ENCODE results near the gene PPP1R13B.
"Not testable (repeated sequence)": the region's sequence is repeated elsewhere in the genome, so short reads cannot be mapped to it uniquely, and the experiment has no call there.

PPP1R13B gene

DNA sequence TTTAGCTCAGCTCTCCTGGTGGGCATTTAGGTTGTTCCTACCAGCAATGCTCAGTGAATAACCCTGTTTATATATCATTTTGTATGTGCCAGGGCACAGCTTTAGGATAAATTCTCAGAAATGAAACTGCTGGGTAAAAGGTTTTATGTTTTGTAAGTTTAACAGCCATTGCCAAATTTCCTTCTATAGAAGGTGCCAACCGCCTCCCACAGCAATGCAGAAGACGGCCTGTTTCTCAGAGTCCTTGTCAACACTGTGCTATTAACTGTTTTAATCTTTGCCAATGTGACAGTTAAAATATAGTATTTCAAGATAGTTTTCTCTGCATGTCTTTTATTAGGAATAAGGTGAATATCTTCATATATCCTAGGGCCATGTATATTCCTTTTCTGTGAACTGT, 65.0 kb downstream of the PPP1R13B start:
- Histone ChIP-seq H3K27me3 (ENCODE audit: control insufficient read depth, insufficient read depth, low read length) (no peaks in the 10 kb centered on the region), H3K4me3 (ENCODE audit: low read length) (no peak overlapping the region), H3K36me3 (ENCODE audit: control insufficient read depth, insufficient read depth, low read length) (no peaks in the 10 kb centered on the region), H3K9ac (ENCODE audit: low read length) (no peak overlapping the region), H3K9me3 (ENCODE audit: control insufficient read depth, low read length) (no peaks in the 10 kb centered on the region), H3K4me1 (ENCODE audit: control insufficient read depth, insufficient read depth, low read length) (no peaks in the 10 kb centered on the region)

DNA sequence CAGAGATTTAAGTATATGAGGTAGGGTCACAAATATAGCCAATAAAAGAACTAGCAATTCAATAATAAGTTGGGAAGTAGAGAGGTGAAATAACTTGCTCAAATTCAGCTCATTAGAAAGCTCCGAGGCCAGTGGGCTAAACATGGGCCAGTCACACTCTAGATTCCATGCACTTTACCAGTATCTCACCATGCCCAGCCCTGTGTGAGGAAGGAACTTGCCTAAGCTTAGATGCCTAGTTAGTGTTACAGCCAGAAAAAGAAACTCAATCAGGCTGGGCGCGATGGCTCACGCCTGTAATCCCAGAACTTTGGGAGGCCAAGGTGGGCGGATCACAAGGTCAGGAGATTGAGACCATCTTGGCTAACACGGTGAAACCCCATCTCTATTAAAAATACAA, 71.1 kb downstream of the PPP1R13B start:
- H3K27me3 ChIP-seq (ENCODE audit: control insufficient read depth, insufficient read depth, low read length); H3K4me1 ChIP-seq (ENCODE audit: control insufficient read depth, insufficient read depth, low read length); H3K36me3 ChIP-seq (ENCODE audit: control insufficient read depth, insufficient read depth, low read length); H3K4me3 ChIP-seq (ENCODE audit: low read length); H3K9me3 ChIP-seq (ENCODE audit: control insufficient read depth, low read length); H3K9ac ChIP-seq (ENCODE audit: low read length): not testable (repeated sequence)

DNA sequence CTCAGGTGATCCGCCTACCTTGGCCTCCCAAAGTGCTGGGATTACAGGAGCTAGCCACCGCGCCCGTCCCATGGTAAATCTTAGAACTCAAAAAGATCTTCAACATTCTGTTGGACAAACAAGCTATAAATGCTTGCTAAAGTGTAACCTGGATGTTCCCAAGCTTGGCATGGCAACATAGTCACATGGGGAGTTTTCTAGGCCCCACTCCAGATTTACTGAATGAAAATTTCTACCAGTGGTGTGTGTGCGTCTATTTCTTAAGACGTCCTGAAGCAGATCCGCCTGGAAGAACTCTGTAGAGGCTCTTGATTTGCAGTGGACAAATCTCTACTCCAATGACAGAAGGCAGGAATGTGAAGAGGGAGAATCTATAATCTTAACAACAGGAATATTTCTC, 71.9 kb downstream of the PPP1R13B start:
- no peaks in the 10 kb centered on the region for H3K36me3 ChIP-seq (ENCODE audit: control insufficient read depth, insufficient read depth, low read length)
- H3K9me3 ChIP-seq (ENCODE audit: control insufficient read depth, low read length): no peaks in the 10 kb centered on the region
- no peaks in the 10 kb centered on the region for H3K4me1 ChIP-seq (ENCODE audit: control insufficient read depth, insufficient read depth, low read length)
- H3K9ac ChIP-seq (ENCODE audit: low read length): no peak overlapping the region
- H3K27me3 ChIP-seq (ENCODE audit: control insufficient read depth, insufficient read depth, low read length): no peaks in the 10 kb centered on the region
- no peak overlapping the region for H3K4me3 ChIP-seq (ENCODE audit: low read length)

DNA sequence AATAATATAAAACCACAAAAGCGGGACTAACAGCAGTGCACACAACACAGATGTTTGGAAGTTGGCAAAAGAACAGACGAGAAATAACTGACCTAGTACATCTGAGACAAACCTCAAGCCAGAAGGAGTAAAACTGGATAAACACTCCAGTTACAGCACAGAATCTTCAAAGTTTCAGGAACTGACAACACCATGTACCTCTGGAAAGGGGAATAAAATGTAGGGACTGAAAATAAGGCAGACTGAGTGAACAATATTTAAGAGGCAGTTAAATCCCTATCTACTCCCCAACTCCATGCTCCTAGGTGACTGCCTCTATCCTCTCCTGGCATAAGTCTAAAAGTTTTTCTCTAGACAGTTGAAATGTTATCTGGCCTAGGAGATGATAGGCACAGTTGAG, 73.9 kb downstream of the PPP1R13B start:
- no peak overlapping the region for H3K9ac ChIP-seq (ENCODE audit: low read length)
- no peaks in the 10 kb centered on the region for H3K9me3 ChIP-seq (ENCODE audit: control insufficient read depth, low read length)
- no peaks in the 10 kb centered on the region for H3K36me3 ChIP-seq (ENCODE audit: control insufficient read depth, insufficient read depth, low read length)
- H3K4me3 ChIP-seq (ENCODE audit: low read length): no peak overlapping the region
- peaks cover 3% of the 10 kb centered on the region for H3K4me1 ChIP-seq (ENCODE audit: control insufficient read depth, insufficient read depth, low read length)
- H3K27me3 ChIP-seq (ENCODE audit: control insufficient read depth, insufficient read depth, low read length): no peaks in the 10 kb centered on the region

DNA sequence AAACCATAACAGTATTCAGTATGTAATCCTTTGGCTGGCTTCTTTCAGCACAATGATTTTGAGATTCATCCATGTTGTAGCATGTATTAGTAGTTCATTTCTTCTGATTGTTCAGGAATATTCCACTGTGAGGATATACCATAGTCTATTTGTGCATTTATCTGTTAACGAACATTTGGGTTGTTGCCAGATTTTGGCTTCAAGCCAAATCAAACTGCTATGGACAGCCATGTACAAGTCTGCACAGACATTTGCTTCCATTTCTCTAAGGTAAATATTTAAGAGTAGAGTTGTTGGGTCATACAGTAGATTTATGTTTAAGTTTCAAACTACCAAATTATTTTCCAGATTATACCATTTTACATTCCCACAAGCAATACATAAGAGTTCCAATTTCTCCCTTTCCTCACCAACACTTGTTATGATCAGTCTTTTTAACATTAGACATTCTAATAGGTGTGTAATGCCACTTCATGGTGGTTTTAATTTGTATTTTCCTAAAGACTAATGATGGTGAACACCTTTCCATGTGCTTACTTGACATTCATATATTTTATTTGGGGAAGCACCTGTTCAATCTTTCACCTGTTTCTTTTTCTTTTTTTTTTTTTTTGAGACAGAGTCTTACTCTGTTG, 75.2 kb downstream of the PPP1R13B start:
- no peaks in the 10 kb centered on the region for H3K27me3 ChIP-seq (ENCODE audit: control insufficient read depth, insufficient read depth, low read length)
- peaks cover 3% of the 10 kb centered on the region for H3K4me1 ChIP-seq (ENCODE audit: control insufficient read depth, insufficient read depth, low read length)
- H3K9me3 ChIP-seq (ENCODE audit: control insufficient read depth, low read length): no peaks in the 10 kb centered on the region
- H3K36me3 ChIP-seq (ENCODE audit: control insufficient read depth, insufficient read depth, low read length): no peaks in the 10 kb centered on the region
- no peak overlapping the region for H3K9ac ChIP-seq (ENCODE audit: low read length)
- H3K4me3 ChIP-seq (ENCODE audit: low read length): no peak overlapping the region

DNA sequence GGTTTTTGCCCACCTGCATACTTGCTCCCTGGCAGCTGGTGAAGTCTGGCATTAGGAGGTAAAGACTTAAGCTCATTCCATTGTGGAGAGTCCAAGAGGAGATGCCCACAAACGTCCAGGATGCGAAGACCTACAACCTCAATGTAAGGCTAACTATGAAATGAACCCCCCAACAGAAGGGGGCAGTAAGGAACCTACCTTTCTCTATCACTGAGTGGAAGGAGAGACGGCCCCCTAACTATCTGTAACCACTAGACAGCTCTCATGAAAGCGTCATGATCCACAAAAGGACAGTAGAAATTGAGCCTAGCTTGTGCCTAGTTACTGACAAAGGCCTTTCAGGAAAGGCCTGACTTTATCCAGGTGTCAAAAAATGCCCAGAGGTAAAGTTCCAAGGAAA, 76.5 kb downstream of the PPP1R13B start:
- H3K4me3 ChIP-seq (ENCODE audit: low read length): no peak overlapping the region
- no peaks in the 10 kb centered on the region for H3K27me3 ChIP-seq (ENCODE audit: control insufficient read depth, insufficient read depth, low read length)
- H3K9me3 ChIP-seq (ENCODE audit: control insufficient read depth, low read length): no peaks in the 10 kb centered on the region
- no peaks in the 10 kb centered on the region for H3K36me3 ChIP-seq (ENCODE audit: control insufficient read depth, insufficient read depth, low read length)
- H3K9ac ChIP-seq (ENCODE audit: low read length): no peak overlapping the region
- peaks cover 3% of the 10 kb centered on the region for H3K4me1 ChIP-seq (ENCODE audit: control insufficient read depth, insufficient read depth, low read length)

DNA sequence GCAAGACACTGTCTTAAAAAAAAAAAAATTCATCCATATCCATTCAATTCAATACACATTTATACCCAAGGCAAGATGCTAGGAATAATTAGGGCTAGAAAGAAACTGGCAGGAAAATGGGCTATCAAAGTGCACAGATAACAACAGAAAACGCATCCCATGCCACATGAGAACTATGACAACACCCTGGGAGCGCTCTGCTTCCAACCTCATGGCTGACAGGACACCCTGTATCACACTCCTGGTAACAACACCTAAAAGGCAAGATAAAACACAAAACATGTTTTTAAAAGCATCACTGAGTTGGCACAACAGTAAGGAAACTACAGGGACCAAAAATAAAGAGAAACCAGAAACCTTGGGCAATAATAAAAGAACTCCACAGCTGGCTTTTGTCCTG, 76.9 kb downstream of the PPP1R13B start:
- Histone ChIP-seq H3K9ac (ENCODE audit: low read length) (no peak overlapping the region), H3K27me3 (ENCODE audit: control insufficient read depth, insufficient read depth, low read length) (no peaks in the 10 kb centered on the region), H3K4me3 (ENCODE audit: low read length) (no peak overlapping the region), H3K9me3 (ENCODE audit: control insufficient read depth, low read length) (no peaks in the 10 kb centered on the region), H3K36me3 (ENCODE audit: control insufficient read depth, insufficient read depth, low read length) (no peaks in the 10 kb centered on the region), H3K4me1 (ENCODE audit: control insufficient read depth, insufficient read depth, low read length) (peaks cover 3% of the 10 kb centered on the region)

DNA sequence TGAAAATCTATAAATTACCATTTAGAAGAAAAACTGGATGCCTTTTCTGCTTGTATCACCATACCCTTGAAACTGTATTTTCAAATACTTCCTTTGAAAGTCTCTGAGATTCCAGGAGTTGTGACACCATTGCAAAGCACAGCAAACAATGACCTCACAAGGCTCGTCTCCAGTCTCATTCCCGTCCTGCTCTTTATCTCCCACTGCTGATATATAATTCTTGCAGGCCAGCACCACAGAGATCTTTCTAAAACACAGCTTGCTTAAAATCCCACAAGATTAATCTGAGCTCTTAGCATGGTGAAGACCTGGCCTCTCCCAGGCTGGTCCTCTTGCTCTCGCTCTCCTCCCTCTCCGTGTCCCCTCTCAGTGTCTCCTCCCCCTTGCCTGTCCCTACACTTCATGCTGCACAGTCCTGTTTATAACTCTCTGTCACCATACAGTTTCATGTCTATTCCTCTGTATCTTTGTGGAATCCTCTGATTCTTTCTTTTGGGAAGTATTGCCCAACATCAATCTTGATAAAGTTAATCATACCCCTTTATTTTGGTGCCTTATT, 80.0 kb downstream of the PPP1R13B start:
- H3K4me3 ChIP-seq (ENCODE audit: low read length): no peak overlapping the region
- H3K9ac ChIP-seq (ENCODE audit: low read length): no peak overlapping the region
- H3K27me3 ChIP-seq (ENCODE audit: control insufficient read depth, insufficient read depth, low read length): no peaks in the 10 kb centered on the region
- H3K4me1 ChIP-seq (ENCODE audit: control insufficient read depth, insufficient read depth, low read length): peaks cover 3% of the 10 kb centered on the region
- no peaks in the 10 kb centered on the region for H3K36me3 ChIP-seq (ENCODE audit: control insufficient read depth, insufficient read depth, low read length)
- no peaks in the 10 kb centered on the region for H3K9me3 ChIP-seq (ENCODE audit: control insufficient read depth, low read length)

DNA sequence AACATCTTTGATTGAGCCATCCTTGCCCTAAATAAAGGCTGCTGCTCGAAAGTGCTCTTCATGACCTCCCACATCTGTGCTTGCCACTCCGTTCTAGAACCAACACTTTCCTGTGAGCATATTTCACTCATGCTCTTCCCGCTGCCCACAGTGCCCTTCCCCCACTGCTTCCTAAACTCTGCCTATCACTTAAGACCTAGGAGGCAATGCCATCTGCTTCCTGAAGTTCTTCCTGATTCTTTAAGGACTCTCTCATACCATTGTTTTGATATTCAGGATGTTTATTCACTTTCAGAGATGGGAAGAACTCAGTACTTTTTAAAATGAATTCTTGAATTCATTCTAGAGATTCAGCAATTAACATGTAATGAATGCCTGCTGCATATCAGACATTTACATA, 81.8 kb downstream of the PPP1R13B start:
- peaks cover 3% of the 10 kb centered on the region for H3K4me1 ChIP-seq (ENCODE audit: control insufficient read depth, insufficient read depth, low read length)
- no peaks in the 10 kb centered on the region for H3K36me3 ChIP-seq (ENCODE audit: control insufficient read depth, insufficient read depth, low read length)
- no peak overlapping the region for H3K4me3 ChIP-seq (ENCODE audit: low read length)
- no peaks in the 10 kb centered on the region for H3K27me3 ChIP-seq (ENCODE audit: control insufficient read depth, insufficient read depth, low read length)
- no peaks in the 10 kb centered on the region for H3K9me3 ChIP-seq (ENCODE audit: control insufficient read depth, low read length)
- no peak overlapping the region for H3K9ac ChIP-seq (ENCODE audit: low read length)

DNA sequence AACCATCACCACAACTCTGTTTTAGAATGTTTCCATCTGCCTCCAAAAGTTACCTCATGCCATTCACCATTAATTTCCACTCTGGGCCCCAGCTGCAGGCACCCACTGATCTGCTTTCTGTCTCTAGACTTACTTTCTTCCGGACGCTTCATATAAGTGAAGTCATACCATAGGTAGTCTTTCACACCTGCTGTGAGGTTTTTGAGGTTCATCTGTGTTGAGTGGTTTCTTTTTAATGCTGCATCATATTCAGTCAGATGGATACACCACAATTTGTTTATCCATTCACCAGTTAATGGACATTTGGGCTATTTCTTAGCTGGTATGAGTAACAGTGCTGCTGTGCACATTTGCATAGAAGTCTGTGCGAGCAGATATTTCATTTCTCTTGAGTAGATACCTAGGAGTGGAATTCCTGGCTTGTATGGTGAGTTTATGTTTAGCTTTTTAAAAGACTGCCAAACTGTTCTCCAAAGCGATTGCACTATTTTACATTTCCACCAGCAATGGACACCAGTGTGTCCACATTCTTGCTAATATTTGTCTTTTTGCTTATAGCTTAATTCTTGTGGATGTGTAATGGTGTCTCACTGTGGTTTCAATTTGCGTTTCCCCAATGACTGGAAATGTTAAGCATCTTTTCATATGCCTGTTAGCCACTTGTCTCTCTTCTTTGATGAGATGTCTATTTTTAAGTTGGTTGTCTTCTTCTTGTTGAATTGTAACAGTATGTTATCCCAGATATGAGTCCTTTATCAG, 83.5 kb downstream of the PPP1R13B start:
- H3K4me1 ChIP-seq (ENCODE audit: control insufficient read depth, insufficient read depth, low read length): no peaks in the 10 kb centered on the region
- no peak overlapping the region for H3K4me3 ChIP-seq (ENCODE audit: low read length)
- no peaks in the 10 kb centered on the region for H3K27me3 ChIP-seq (ENCODE audit: control insufficient read depth, insufficient read depth, low read length)
- H3K36me3 ChIP-seq (ENCODE audit: control insufficient read depth, insufficient read depth, low read length): no peaks in the 10 kb centered on the region
- H3K9me3 ChIP-seq (ENCODE audit: control insufficient read depth, low read length): no peaks in the 10 kb centered on the region
- no peak overlapping the region for H3K9ac ChIP-seq (ENCODE audit: low read length)

DNA sequence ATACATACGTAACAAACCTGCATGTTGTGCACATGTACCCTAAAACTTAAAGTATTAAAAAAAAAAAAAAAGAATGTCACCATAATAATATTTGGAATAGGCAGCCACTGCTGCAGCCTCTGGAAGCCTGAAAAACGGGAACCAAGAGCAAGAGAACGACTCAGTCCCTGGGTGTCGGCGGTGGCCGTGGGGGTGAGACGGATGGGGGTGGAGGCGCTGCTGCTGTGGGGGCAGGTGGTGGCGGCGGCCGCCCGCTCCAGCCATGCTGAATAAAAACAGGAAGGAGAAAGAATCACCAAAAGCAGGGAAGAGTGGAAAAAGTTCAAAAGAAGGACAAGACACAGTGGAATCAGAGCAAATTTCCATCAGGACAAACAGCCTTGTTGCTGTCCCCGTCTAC, 84.8 kb downstream of the PPP1R13B start:
- Histone ChIP-seq H3K27me3 (ENCODE audit: control insufficient read depth, insufficient read depth, low read length) (no peaks in the 10 kb centered on the region), H3K9ac (ENCODE audit: low read length) (no peak overlapping the region), H3K4me1 (ENCODE audit: control insufficient read depth, insufficient read depth, low read length) (no peaks in the 10 kb centered on the region), H3K36me3 (ENCODE audit: control insufficient read depth, insufficient read depth, low read length) (no peaks in the 10 kb centered on the region), H3K9me3 (ENCODE audit: control insufficient read depth, low read length) (no peaks in the 10 kb centered on the region), H3K4me3 (ENCODE audit: low read length) (no peak overlapping the region)

DNA sequence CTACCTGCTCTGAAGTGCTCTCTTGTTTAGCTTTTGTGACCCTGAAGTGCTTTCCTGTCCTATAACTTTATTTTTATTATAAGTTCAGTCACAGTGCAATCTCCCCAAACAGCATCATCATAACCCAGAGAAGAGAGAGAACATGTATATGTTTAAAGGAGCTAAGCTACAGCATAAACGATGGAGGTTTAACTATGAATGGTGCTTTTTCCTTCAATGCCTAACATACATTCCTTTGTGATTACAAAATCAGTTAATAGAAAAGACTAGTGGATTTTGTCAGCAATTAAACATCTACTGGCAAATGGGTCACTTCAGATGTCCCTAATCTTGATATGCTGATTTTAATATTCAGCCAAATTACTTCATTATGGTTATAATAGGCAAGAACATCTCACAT, 85.3 kb downstream of the PPP1R13B start:
- Histone ChIP-seq H3K4me3 (ENCODE audit: low read length) (no peak overlapping the region), H3K9ac (ENCODE audit: low read length) (no peak overlapping the region), H3K9me3 (ENCODE audit: control insufficient read depth, low read length) (no peaks in the 10 kb centered on the region), H3K4me1 (ENCODE audit: control insufficient read depth, insufficient read depth, low read length) (no peaks in the 10 kb centered on the region), H3K36me3 (ENCODE audit: control insufficient read depth, insufficient read depth, low read length) (no peaks in the 10 kb centered on the region), H3K27me3 (ENCODE audit: control insufficient read depth, insufficient read depth, low read length) (no peaks in the 10 kb centered on the region)

All from mucosa of stomach (tissue), 1 donor.